ENCODE data around the gene WIPI1.

DNA sequence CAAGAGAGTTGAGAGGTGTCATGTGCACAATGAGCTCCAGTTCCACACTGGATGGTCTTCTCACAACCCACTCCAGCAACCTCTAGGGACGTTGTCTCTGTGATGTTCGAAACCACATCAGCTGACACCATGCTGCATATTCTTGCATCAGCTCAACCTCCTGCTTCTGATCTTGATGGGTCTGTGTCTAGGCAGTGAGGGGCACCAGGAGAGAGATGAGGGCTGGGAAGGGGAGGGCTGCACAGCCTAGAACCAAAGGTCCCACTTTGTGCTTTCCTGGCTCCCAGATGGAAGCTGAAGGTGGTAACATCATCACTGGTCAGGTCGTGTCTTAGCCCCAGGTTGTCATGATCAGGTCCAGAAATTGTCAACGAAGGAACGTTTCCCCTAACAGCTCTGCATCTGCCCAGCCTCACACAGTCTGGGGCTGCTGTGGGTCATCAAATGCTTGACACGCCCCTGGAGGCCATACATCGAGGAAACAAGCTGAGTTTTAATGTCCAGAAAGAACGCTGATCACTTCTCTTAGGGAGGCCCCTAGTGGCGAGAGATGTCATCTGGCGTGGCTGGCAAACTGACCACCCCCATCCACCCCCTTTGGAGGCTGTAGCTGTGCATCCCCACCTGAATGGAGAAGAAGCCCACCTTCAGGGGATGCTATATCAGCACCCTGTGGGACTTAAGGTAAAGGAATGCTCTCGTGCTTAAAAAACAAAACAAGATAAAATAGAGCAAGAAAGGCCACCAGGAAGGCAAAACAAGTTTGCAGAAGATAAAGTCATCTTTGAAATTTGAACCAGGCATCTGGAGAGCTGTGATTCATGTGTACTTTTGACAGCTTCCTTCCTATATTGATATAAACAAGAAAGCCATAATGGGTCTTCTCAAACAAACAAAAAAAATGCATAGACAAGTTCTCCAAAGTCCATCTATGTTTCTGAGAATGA, 58.3 kb downstream of the WIPI1 start:
- TF ChIP-seq EZH2 (IDR thresholded peaks at IDR 0.05) (no peak), POLR2AphosphoS5 (IDR thresholded peaks at IDR 0.05; ENCODE audit: borderline replicate concordance, low read depth, low read length) (no peak)

Measured in SK-N-MC (cell line).